GM19043 (cell line): ENCODE results near the gene FHAD1.
"Not testable (repeated sequence)": the region's sequence is repeated elsewhere in the genome, so short reads cannot be mapped to it uniquely, and the experiment has no call there.

Experiments used
- ATAC-seq: cut with Tn5 transposase; IDR thresholded peaks from one replicate; pipeline ENCODE4 v1.9.1; 2021; ENCODE audit warnings: low read depth; ENCODE audit not compliant: unreplicated experiment

FHAD1 gene

DNA sequence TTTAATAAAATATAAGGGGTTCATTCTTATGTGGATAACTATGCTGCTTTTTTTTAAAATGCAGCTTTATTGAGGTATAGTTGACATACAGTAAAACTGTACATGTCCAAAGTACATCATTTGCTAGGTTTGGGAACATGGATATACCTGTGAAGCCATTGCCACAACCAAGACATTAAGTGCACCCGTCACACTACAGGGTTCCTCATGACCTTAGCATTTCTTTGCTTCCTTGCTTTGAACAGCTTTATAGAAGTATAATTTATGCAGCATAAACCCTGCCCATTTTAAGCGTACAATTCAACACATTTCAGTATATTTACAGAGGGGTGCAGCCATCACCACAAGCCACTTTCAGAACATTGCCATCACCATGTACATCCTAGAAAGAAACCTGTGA, 26.3 kb downstream of the FHAD1 start:
- ATAC-seq = no peak

DNA sequence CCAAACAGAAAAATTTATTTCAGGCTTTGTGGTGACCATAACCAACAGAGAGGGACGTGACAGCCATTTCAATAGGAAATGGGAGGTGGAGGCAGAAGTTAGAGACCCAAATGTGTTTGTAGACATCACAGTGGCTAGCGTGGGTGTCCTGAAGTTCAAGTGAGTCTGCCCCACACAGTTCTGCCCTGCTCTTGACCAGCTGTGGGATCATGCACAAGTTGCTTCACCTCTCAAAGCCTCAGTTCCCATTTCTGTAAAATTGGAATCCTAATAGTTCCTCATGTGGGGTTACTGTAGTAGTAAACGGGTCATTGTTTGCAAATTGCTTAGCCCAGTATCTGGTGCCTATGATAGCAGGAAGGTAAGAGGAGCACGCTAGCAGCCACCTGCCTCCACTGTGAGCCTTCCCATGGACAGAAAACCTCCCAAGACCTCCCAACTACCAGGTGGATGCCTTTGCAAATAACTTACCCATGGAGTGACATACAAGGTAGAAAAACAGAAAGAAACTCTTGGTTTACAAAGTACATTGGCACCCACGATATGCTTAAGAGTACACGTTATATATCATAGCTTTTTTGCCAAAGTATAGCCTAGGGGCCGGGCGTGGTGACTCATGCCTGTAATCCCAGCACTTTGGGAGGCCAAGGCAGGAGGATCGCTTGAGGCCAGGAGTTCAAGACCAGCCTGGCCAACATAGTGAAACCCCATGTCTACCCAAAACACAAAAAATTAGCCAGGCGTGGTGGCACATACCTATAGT, 29.1 kb downstream of the FHAD1 start:
- no peak for ATAC-seq

DNA sequence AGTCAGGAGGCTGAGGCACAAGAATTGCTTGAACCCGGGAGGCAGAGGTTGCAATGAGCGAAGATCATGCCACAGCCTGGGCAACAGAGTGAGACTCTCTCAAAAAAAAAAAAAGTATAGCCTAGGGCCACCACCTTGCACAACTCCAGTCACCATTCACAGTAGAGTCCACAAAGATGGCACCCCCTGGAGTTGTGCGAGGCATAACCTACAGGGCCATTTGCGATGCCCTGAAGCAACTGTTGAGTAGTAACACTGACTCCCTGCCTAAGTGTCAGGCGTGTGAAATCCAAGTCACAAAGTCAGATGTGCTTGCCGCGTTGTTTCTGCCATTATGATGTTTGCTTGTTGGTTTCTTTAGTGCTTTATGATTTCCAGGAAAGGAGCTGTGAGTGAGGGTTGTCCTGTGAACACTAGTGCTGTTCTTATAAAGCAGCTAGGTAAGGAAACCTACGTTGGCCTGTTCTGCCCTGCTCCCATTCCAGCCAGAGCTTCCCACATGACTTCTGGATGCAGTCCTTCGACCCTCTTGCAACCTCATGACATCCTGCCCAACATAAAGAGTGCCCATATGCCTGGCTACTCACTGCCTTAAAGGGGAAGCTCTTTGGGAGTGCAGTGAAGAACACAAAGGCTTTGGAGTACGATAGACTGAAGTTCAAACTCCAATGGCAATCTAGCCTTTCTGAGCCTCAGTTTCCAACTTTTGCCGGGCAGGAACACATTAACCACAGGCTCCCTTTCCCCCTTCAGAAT, 29.8 kb downstream of the FHAD1 start:
- no peak for ATAC-seq

GRCh38 chr1:15277447-15277838, 30.4 kb downstream of the FHAD1 start:
- no peak for ATAC-seq

GRCh38 chr1:15277933-15278332, 30.9 kb downstream of the FHAD1 start:
- ATAC-seq = no peak

- no peak for ATAC-seq
These were observed 32.7 kb downstream of the FHAD1 start for GRCh38 chr1:15279576-15280230.

GRCh38 chr1:15280416-15280815, 33.4 kb downstream of the FHAD1 start:
- no peak for ATAC-seq

GRCh38 chr1:15282038-15282437, 35.0 kb downstream of the FHAD1 start:
- no peak for ATAC-seq

DNA sequence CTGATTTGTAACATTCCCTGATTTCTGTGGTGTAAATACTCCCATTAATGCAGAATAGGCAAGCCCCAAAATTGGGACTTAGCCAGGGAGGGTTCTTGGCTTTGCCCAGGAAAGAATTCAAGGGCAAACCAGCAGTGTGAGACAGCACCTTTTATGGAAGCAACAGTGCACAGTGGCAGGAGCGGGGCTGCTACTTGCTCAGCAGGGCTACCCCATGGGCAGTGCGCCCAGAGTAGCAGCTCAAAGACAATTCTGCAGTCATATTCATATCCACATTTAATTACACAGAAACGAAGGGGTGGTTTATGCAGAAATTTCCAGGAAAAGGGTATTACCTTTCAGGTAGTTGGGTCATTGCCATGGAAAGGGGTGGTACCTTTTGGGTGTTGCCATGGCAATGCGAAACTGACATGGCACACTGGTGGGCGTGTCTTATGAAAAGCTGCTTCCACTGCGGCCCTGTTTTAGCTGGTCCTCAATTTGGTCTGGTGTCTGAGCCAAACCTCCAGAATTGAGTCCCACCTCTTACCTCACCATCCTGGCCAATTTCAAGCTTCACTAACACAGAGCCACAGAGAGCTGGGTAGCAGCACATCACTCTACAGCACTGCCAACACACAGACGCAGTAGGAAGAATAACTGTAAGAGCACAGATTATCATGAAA, 35.9 kb downstream of the FHAD1 start:
- ATAC-seq = no peak

DNA sequence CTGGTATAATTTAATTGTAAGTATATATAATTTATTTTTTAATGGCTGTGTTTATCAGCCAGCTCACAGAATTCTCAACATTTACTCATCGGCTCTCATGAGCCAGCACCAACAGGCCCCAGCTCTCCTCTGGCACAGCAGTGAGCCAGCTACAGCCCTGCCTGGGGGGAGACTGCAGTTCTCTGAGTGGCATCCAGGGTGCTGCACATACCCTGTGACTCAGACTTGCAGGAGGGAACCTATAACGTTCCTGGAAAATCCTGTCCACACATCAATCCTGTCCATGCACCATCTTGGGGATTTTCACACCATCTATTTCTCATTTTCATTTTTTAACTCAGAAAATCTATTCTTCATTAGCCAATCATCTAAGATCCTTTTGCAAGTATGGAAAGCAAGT, 36.5 kb downstream of the FHAD1 start:
- no peak for ATAC-seq

- no peak for ATAC-seq
These were observed 39.4 kb downstream of the FHAD1 start for GRCh38 chr1:15286452-15286851.

GRCh38 chr1:15287035-15287979, 40.3 kb downstream of the FHAD1 start:
- ATAC-seq = no peak

DNA sequence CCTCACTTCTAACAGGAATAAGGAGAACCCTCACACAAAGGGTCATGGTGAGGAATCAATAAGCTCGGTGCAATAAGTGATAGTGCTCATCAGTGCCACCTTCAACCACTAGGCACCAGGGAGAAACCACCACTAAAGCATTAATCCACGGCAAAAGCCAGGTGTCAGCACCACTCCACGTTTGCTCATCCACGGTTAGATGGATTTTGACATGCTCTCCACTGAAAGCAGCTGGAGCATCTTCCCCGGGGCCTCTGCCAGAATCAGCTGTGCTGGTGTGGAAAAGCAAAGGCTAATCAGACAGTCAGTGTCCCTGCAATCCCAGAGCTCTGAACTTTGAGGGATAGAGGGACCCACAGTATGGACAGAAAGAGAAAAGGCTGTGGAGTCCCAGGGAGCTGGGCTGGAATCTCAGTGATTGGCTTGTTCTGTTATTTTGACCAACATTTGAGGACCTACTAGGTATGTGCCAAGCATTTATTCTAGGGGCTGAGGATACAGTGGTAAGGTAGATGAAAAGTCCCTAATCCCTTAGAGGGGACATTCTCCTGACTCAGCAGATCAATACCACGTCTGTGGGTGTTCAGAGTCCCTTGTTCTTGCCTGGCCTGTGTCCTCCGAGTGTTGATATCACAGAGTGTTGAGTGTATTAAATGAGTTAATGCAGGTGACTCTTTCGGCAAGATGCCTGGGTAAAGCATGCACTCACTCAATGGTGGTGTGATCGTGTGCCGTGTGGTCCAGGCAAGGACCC, 41.3 kb downstream of the FHAD1 start:
- ATAC-seq = no peak

GRCh38 chr1:15289251-15289651, 42.2 kb downstream of the FHAD1 start:
- no peak for ATAC-seq

DNA sequence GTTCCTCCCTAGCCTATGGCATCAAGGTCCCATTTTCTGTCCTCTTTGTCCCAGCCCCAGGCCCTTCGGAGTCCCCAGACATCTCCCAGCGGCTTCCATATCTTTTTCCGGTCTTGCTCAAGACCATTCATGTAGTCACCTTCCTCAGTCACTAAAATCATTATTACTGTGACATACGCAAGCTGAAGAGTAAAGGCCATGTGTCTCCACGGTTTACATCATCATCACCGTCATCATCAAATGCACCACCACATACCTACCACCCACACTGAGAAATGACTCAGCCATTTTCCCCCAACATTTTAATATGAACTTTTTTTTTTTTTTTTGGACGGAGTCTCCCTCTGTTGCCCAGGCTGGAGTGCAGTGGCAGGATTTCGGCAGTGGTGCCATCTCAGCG, 43.4 kb downstream of the FHAD1 start:
- ATAC-seq = no peak

DNA sequence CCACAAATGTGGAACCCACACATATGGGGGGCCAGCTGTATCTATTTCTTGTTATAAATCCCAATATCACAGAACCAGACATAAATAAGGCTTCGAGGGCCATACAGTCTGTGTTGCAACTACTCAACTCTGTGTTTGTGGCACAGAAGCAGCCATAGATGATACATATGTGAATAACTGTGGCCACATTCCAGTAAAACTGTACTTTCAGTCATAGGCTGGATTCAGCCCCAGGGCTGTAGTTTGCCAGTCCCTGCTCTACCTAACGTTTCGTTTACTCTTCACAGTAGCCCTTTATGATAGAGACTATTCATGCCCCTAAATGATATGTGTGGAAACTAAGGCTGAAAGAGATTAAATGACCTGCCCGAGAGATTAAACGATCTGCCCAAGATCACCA, 48.7 kb downstream of the FHAD1 start:
- ATAC-seq = no peak

GRCh38 chr1:15296585-15297321, 49.7 kb downstream of the FHAD1 start:
- ATAC-seq = no peak

DNA sequence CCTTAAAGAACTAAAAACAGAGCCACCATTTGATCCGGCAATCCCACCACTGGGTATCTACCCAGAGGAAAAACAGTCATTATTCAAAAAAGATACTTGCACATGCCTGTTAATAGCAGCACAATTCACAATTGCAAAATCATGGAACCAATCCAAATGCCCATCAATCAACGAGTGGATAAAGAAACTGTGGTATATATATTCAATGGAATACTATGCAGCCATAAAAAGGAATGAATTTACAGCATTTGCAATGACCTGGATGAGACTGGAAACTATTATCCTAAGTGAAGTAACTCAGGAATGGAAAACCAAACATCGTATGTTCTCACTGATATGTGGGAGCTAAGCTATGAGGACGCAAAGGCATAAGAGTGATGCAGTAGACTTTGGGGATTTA, 51.0 kb downstream of the FHAD1 start:
- ATAC-seq = not testable (repeated sequence)

GRCh38 chr1:15299179-15299578, 52.2 kb downstream of the FHAD1 start:
- ATAC-seq = no peak
